NCI-H2081 (cell line): Measurements from ENCODE around the gene COL20A1.

Source experiments
- DNase-seq, 2 experiments: peaks; one replicate each; lab custom pipeline; 2025; lab: John Stamatoyannopoulos, UW

The COL20A1 gene

GRCh38 chr20:63309261-63310071, 16.5 kb downstream of the COL20A1 start:
- DNase-seq: peak in 1 of 2 experiments; percentile 25

- no peak for DNase-seq
Measured at GRCh38 chr20:63310265-63310991, 17.4 kb downstream of the COL20A1 start.

GRCh38 chr20:63311186-63311832, 18.3 kb downstream of the COL20A1 start:
- DNase-seq: no peak

GRCh38 chr20:63311833-63312243, 18.9 kb downstream of the COL20A1 start:
- DNase-seq: no peak

- DNase-seq: no peak
Measured at GRCh38 chr20:63312273-63312672, 19.3 kb downstream of the COL20A1 start.

GRCh38 chr20:63312690-63313348, 19.8 kb downstream of the COL20A1 start:
- DNase-seq: no peak

GRCh38 chr20:63313349-63314014, 20.5 kb downstream of the COL20A1 start:
- no peak for DNase-seq

- DNase-seq: no peak
Measured at GRCh38 chr20:63314015-63314471, 21.1 kb downstream of the COL20A1 start.

- DNase-seq: no peak
Measured at GRCh38 chr20:63314566-63315239, 21.7 kb downstream of the COL20A1 start.

GRCh38 chr20:63315240-63315689, 22.3 kb downstream of the COL20A1 start:
- no peak for DNase-seq

GRCh38 chr20:63315731-63316491, 22.9 kb downstream of the COL20A1 start:
- no peak for DNase-seq

- DNase-seq: no peak
Measured at GRCh38 chr20:63316502-63316921, 23.5 kb downstream of the COL20A1 start.

- DNase-seq: no peak
Measured at GRCh38 chr20:63317061-63317460, 24.1 kb downstream of the COL20A1 start.

GRCh38 chr20:63317601-63318291, 24.8 kb downstream of the COL20A1 start:
- no peak for DNase-seq

GRCh38 chr20:63318391-63319163, 25.6 kb downstream of the COL20A1 start:
- DNase-seq: no peak

GRCh38 chr20:63319164-63320040, 26.4 kb downstream of the COL20A1 start:
- DNase-seq: no peak

- no peak for DNase-seq
Measured at GRCh38 chr20:63320041-63320511, 27.1 kb downstream of the COL20A1 start.
